GM12878 (cell line): ENCODE results near the gene GTF2IRD1. TPM values are rescaled to one million over a fixed set of nuclear protein-coding genes. Genes with fewer than 3 reads are reported as not detected.

Source experiments
- ATAC-seq: fragments of 200-7000 bp; cut with Tn5 transposase; 3 replicates; pipeline ENCODE4 v1.9.1; 2020; ENCODE audit warnings: mild to moderate bottlenecking, moderate library complexity
- BruUV-seq: library from RNA; stranded (reverse); fragments of 400-500 nt; replicated peaks from 2 replicates; lab custom pipeline; 2021; lab: Mats Ljungman, UMichigan
- CTCF ChIA-PET: fragments of 300-600 bp; sonication (Branson Sonifier 250); formaldehyde crosslinking; extraction: SDS; loops from one replicate; lab custom pipeline; 2021; ENCODE audit warnings: inconsistent platforms; lab: Yijun Ruan, JAX
- POLR2A ChIA-PET: fragments of 350-600 bp; formaldehyde crosslinking; extraction: SDS; loops from one replicate; lab custom pipeline; 2021; ENCODE audit warnings: inconsistent platforms; lab: Charles Lee
- RAD21 ChIA-PET: fragments of 300-600 bp; sonication (Branson Sonifier 250); formaldehyde crosslinking; loops from one replicate; lab custom pipeline; 2023; ENCODE audit warnings: antibody characterized with exemption; ENCODE audit not compliant: unreplicated experiment; lab: Charles Lee
- SMC1A ChIA-PET: fragments of 300-600 bp; sonication (Branson Sonifier 250); formaldehyde crosslinking; loops from one replicate; lab custom pipeline; 2023; ENCODE audit not compliant: unreplicated experiment, uncharacterized antibody; lab: Charles Lee
- DNase-seq: peaks from one replicate; pipeline ENCODE4 v3.0.0-alpha.2; 2011; ENCODE audit warnings: low read depth, low spot score
- FAIRE-seq: peaks from 3 replicates; lab custom pipeline; 2011; peaks lifted over from hg19 to GRCh38; lab: Jason Lieb, UNC
- H2AFZ ChIP-seq: 2 replicates; pipeline ENCODE4 v1.6.0; 2011; ENCODE audit warnings: low read depth, low read length, control low read depth; ENCODE audit not compliant: control insufficient read depth
- H3K27ac ChIP-seq: 2 replicates; pipeline ENCODE4 v1.5.1; 2011; ENCODE audit warnings: control low read depth; ENCODE audit not compliant: control insufficient read depth, insufficient read depth
- H3K27me3 ChIP-seq, 2 experiments: replicated peaks in 1 of 2; 2 replicates each; pipeline versions ENCODE4 v1.6.0 to v1.6.1; 2011; ENCODE audit warnings: low read length in 1 of 2; ENCODE audit not compliant: control insufficient read depth in 2 of 2, insufficient read depth in 2 of 2
- H3K36me3 ChIP-seq, 2 experiments: 2 replicates each; pipeline ENCODE4 v1.5.1; 2011; ENCODE audit warnings: low read length in 1 of 2; ENCODE audit not compliant: control insufficient read depth in 2 of 2, insufficient read depth in 2 of 2
- H3K4me1 ChIP-seq: 2 replicates; pipeline ENCODE4 v1.6.1; 2011; ENCODE audit warnings: mild to moderate bottlenecking, low read length, moderate library complexity, mixed read lengths; ENCODE audit not compliant: control insufficient read depth, insufficient read depth
- H3K4me2 ChIP-seq: 2 replicates; pipeline ENCODE4 v1.6.0; 2011; ENCODE audit warnings: control low read depth; ENCODE audit not compliant: control insufficient read depth, insufficient read depth
- H3K4me3 ChIP-seq: fragments of 200-600 bp; sonication (generic); 2 replicates; pipeline ENCODE4 v1.5.1; 2016
- H3K79me2 ChIP-seq: 2 replicates; pipeline ENCODE4 v1.6.0; 2011; ENCODE audit warnings: low read length; ENCODE audit not compliant: control insufficient read depth, insufficient read depth
- H3K9ac ChIP-seq: 2 replicates; pipeline ENCODE4 v1.8.0; 2011; ENCODE audit warnings: low read length, control low read depth, mixed read lengths; ENCODE audit not compliant: control insufficient read depth, insufficient read depth
- H3K9me3 ChIP-seq: replicated peaks from 3 replicates; pipeline ENCODE4 v1.5.1; 2011; ENCODE audit warnings: mild to moderate bottlenecking, low read length; ENCODE audit not compliant: control insufficient read depth, insufficient read depth
- H4K20me1 ChIP-seq: 2 replicates; pipeline ENCODE4 v1.6.0; 2011; ENCODE audit not compliant: control insufficient read depth, insufficient read depth
- BCL11A ChIP-seq: IDR thresholded peaks from 2 replicates; pipeline ENCODE4 v1.6.1; 2011; ENCODE audit warnings: low read depth, low read length
- BHLHE40 ChIP-seq, 2 experiments: fragments of 450-650 bp in 1 of 2; IDR thresholded peaks; 2 replicates each; pipeline ENCODE4 v1.6.1; 2011 to 2017; ENCODE audit warnings: low read depth in 2 of 2, borderline replicate concordance in 1 of 2, improper control_type of control experiment in 1 of 2, low read length in 1 of 2, mild to moderate bottlenecking in 1 of 2
- E2F8 ChIP-seq: fragments of 450-650 bp; IDR thresholded peaks from 2 replicates; pipeline ENCODE4 v1.6.1; 2018; ENCODE audit warnings: mild to moderate bottlenecking, low read depth, moderate library complexity; ENCODE audit not compliant: partially characterized antibody
- JUNB ChIP-seq: IDR thresholded peaks from 2 replicates; pipeline ENCODE4 v1.6.1; 2016; ENCODE audit warnings: antibody characterized with exemption, mild to moderate bottlenecking
- RB1 ChIP-seq: fragments of 450-650 bp; formaldehyde crosslinking; IDR thresholded peaks from 2 replicates; pipeline ENCODE4 v1.6.1; 2017; ENCODE audit warnings: mild to moderate bottlenecking, borderline replicate concordance
- RFX5 ChIP-seq: IDR thresholded peaks from 2 replicates; pipeline ENCODE4 v1.6.1; 2011; ENCODE audit warnings: low read depth, low read length, improper control_type of control experiment
- ZBTB33 ChIP-seq: fragments of 450-650 bp; IDR thresholded peaks from 2 replicates; pipeline ENCODE4 v1.6.1; 2017; ENCODE audit warnings: mild to moderate bottlenecking
- WGBS: methylation state at CpG from one replicate; pipeline ENCODE4 v1.1.6; 2016; ENCODE audit warnings: low lambda C conversion rate; ENCODE audit not compliant: insufficient replicate concordance, insufficient coverage; ENCODE audit errors: missing lambda C conversion rate; 5-methylcytosine and 5-hydroxymethylcytosine counted together
- in situ Hi-C: fragments of 300-500 bp; cut with MboI; formaldehyde crosslinking; loops from 9 replicates; pipeline ENCODE4 v1.14.3; 2018; ENCODE audit warnings: mixed read lengths
- intact Hi-C: fragments of 100-400 bp; cut with micrococcal nuclease; formaldehyde crosslinking; loops from one replicate; pipeline ENCODE4 v1.14.2; 2022; ENCODE audit not compliant: unreplicated experiment
- polyA plus RNA-seq, 11 experiments: library from polyadenylated mRNA; depleted of rRNA in 4 of 11; unstranded in 6 of 11; stranded (reverse) in 5 of 11; fragments of >200 nt; fragmentation: Nextera tagmentation in 4 of 11; fragmentation: Illumina TruSeq in 1 of 11; extraction: Ambion mirVana in 4 of 11; extraction: Trizol in 1 of 11; gene quantifications; 1 replicate in 1 of 11; 2 replicates in 10 of 11; pipeline versions ENCODE4 v1.2.1 to v1.2.3, GENCODE V29; 2011 to 2016; ENCODE audit warnings: inconsistent platforms in 2 of 11, missing spikeins in 2 of 11, low read depth in 1 of 11
- total RNA-seq, 4 experiments: library from RNA; depleted of rRNA in 3 of 4; stranded (reverse); fragments of >200 nt in 3 of 4; fragmentation: Illumina TruSeq in 1 of 4; extraction: Trizol in 1 of 4; gene quantifications; 2 replicates each; pipeline versions ENCODE4 v1.2.1 to v1.2.3, GENCODE V29; 2013 to 2021

GTF2IRD1 gene
- total and polyA plus RNA-seq, 10 of the 15 experiments (the other 5 are each of a cell fraction or from before 2014, with no cell fraction given): 0.48 to 3.0 (median 1.3) TPM

- FAIRE-seq (no peak), DNase-seq (no peak), ATAC-seq (no peak)
- no peaks in the 10 kb centered on the region for H3K27me3 ChIP-seq
- no peak overlapping the region for H2AFZ ChIP-seq
- H3K27ac ChIP-seq: no peak overlapping the region
- intact Hi-C loops: no loop called here
- ChIA-PET CTCF (no interaction called here), POLR2A (no interaction called here), RAD21 (interaction anchor here (1.4 kb wide), 1 partner anchor 27 kb away, joined by 4 read pairs; no protein-coding TSS in a partner anchor), SMC1A (no interaction called here)
- no peak overlapping the region for H3K9ac ChIP-seq
- H3K4me2 ChIP-seq: no peak overlapping the region
- H3K4me3 ChIP-seq: no peak overlapping the region
- WGBS: 28% methylated on average over 21 of the region's 21 CpGs
- no peaks in the 10 kb centered on the region for H3K36me3 ChIP-seq
- H3K9me3 ChIP-seq: no peaks in the 10 kb centered on the region
- no peaks in the 10 kb centered on the region for H4K20me1 ChIP-seq
- in situ Hi-C loops: no loop called here
- no TSS peak for BruUV-seq
- H3K79me2 ChIP-seq: no peaks in the 10 kb centered on the region
- TF ChIP-seq ZBTB33: no peak
- peak in 1 of 2 experiments; percentile 22; a peak in 1 of 4 replicates for TF ChIP-seq BHLHE40 (IDR thresholded peaks at IDR 0.05; ENCODE audit: borderline replicate concordance in 1 of 2, low read depth in 2 of 2, low read length in 1 of 2)
- H3K4me1 ChIP-seq: peaks cover 2% of the 10 kb centered on the region; the same call in 1 of the 2 replicates
These were observed 12.6 kb downstream of the GTF2IRD1 start for GRCh38 chr7:74466196-74466813.

DNA sequence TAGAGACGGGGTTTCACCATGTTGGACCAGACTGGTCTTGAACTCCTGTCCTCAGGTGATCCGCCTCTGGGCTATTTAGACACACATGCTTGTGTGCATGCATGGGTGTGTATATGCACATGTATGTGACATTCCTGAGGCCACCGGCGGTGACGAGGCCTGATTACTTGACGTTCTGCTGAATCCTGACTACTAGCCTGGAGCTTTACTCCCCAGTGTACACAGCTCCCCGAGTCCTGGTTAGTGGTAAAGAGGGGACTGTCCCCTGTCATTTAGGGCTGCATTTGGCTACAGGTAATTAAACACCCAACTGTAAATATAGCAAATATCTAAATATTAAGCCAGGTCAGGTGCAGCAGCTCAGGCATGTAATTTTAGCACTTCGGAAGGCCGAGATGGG lies 14.2 kb downstream of the GTF2IRD1 start:
- no peak for ATAC-seq
- H3K79me2 ChIP-seq: no peaks in the 10 kb centered on the region
- no peak overlapping the region for H3K9ac ChIP-seq
- no peak overlapping the region for H3K27ac ChIP-seq
- peaks cover 2% of the 10 kb centered on the region; the same call in 1 of the 2 replicates for H3K4me1 ChIP-seq
- no TSS peak for BruUV-seq
- H3K4me2 ChIP-seq: no peak overlapping the region
- no peak for DNase-seq
- FAIRE-seq: no peak
- ChIA-PET CTCF (interaction anchor here (0.6 kb wide), 1 partner anchor 138 kb away, joined by 4 read pairs; no protein-coding TSS in a partner anchor), POLR2A (no interaction called here), RAD21 (interaction anchor here (1.4 kb wide), 1 partner anchor 28 kb away, joined by 4 read pairs; no protein-coding TSS in a partner anchor), SMC1A (no interaction called here)
- H3K36me3 ChIP-seq: no peaks in the 10 kb centered on the region
- WGBS: 22% methylated on average over 9 of the region's 9 CpGs
- no peak overlapping the region for H2AFZ ChIP-seq
- H3K9me3 ChIP-seq: no peaks in the 10 kb centered on the region
- H3K27me3 ChIP-seq: no peaks in the 10 kb centered on the region
- intact Hi-C loops (no loop called here), in situ Hi-C loops (no loop called here)
- no peak overlapping the region for H3K4me3 ChIP-seq
- H4K20me1 ChIP-seq: no peaks in the 10 kb centered on the region
- TF ChIP-seq RB1 (no peak), RFX5 (no peak), JUNB (no peak), E2F8 (no peak), BCL11A (no peak)
